Left renal cortex interstitium (tissue), 4 donors: ENCODE measurements around the gene KIF25. TPM values are rescaled to one million over a fixed set of nuclear protein-coding genes. Genes with fewer than 3 reads are reported as not detected.
"Not testable (repeated sequence)": the region's sequence is repeated elsewhere in the genome, so short reads cannot be mapped to it uniquely, and the experiment has no call there.

Source experiments
- DNase-seq, 4 donors: peaks; one replicate each; pipeline ENCODE4 v3.0.0-alpha.2; 2013; ENCODE audit warnings: low read depth in 4 of 4, low spot score in 2 of 4, missing footprints in 1 of 4
- polyA plus RNA-seq, 4 donors: library from polyadenylated mRNA; unstranded; fragments of 120-200 nt; gene quantifications; one replicate each; pipeline ENCODE4 v1.2.1, GENCODE V29; 2013; ENCODE audit not compliant: insufficient read length in 4 of 4

Gene KIF25
- polyA plus RNA-seq, 4 donors, result 0.34 to 0.96 (median 0.57) TPM

GRCh38 chr6:167993169-167993568 lies 4.3 kb upstream of the KIF25 start:
- DNase-seq, result no peak

- DNase-seq, result no peak
Measured at GRCh38 chr6:167993831-167994230, 3.6 kb upstream of the KIF25 start.

GRCh38 chr6:167995302-167995701 lies 2.2 kb upstream of the KIF25 start:
- no peak for DNase-seq

- no peak for DNase-seq
Measured at GRCh38 chr6:167995731-167996151, 1.7 kb upstream of the KIF25 start.

- no peak for DNase-seq
Measured at GRCh38 chr6:167996424-167997199, 859 bp upstream of the KIF25 start.

- DNase-seq, result no peak
Measured at GRCh38 chr6:167998215-167998614, 744 bp downstream of the KIF25 start.

- no peak for DNase-seq
Measured at GRCh38 chr6:168000198-168001028, 2.9 kb downstream of the KIF25 start.

GRCh38 chr6:168001029-168001332 lies 3.5 kb downstream of the KIF25 start:
- DNase-seq, result no peak

GRCh38 chr6:168001514-168001913 lies 4.0 kb downstream of the KIF25 start:
- DNase-seq, result not testable (repeated sequence)

GRCh38 chr6:168002804-168003203 lies 5.3 kb downstream of the KIF25 start:
- no peak for DNase-seq

GRCh38 chr6:168004023-168004422 lies 6.6 kb downstream of the KIF25 start:
- DNase-seq, result no peak

GRCh38 chr6:168004945-168005344 lies 7.5 kb downstream of the KIF25 start:
- no peak for DNase-seq

GRCh38 chr6:168005796-168006195 lies 8.3 kb downstream of the KIF25 start:
- DNase-seq, result no peak

- DNase-seq, result no peak
Measured at GRCh38 chr6:168007592-168008338, 10.3 kb downstream of the KIF25 start.

GRCh38 chr6:168009331-168009730 lies 11.9 kb downstream of the KIF25 start:
- no peak for DNase-seq

GRCh38 chr6:168011291-168011690 lies 13.8 kb downstream of the KIF25 start:
- DNase-seq, result no peak

GRCh38 chr6:168012431-168013249 lies 15.2 kb downstream of the KIF25 start:
- no peak for DNase-seq

- DNase-seq, result no peak
Measured at GRCh38 chr6:168013250-168013915, 15.9 kb downstream of the KIF25 start.

GRCh38 chr6:168014428-168014827 lies 17.0 kb downstream of the KIF25 start:
- DNase-seq, result no peak

GRCh38 chr6:168015009-168015408 lies 17.5 kb downstream of the KIF25 start:
- DNase-seq, result no peak
